Common myeloid progenitor, CD34-positive (primary cell): ENCODE data around the gene TPST2.

Source experiments
- CTCF ChIA-PET: fragments of 350-600 bp; sonication (Branson Sonifier 250); formaldehyde crosslinking; loops from one replicate; lab custom pipeline; 2021; ENCODE audit warnings: antibody characterized with exemption; lab: Charles Lee
- POLR2A ChIA-PET: fragments of 350-600 bp; sonication (Branson Sonifier 250); formaldehyde crosslinking; loops from one replicate; lab custom pipeline; 2021; ENCODE audit warnings: antibody characterized with exemption; lab: Charles Lee
- DNase-seq, 3 donors: peaks; one replicate each; pipeline versions ENCODE4 v3.0.0 to v3.0.0-alpha.2; 2013
- H3K27ac ChIP-seq, 2 experiments: 1 replicate in 1 of 2; 2 replicates in 1 of 2; pipeline ENCODE4 v1.7.0; 2013; ENCODE audit warnings: inconsistent platforms in 2 of 2, low read length in 2 of 2, mild to moderate bottlenecking in 2 of 2, low read depth in 1 of 2, moderate library complexity in 1 of 2; ENCODE audit not compliant: severe bottlenecking in 2 of 2, insufficient read depth in 1 of 2, poor library complexity in 1 of 2
- H3K27me3 ChIP-seq, 5 experiments: replicated peaks in 2 of 5; 1 replicate in 3 of 5; 2 replicates in 2 of 5; pipeline versions ENCODE4 v1.6.1 to v1.7.0; 2013; ENCODE audit warnings: low read length in 4 of 5, mild to moderate bottlenecking in 2 of 5, moderate library complexity in 2 of 5, inconsistent platforms in 1 of 5; ENCODE audit not compliant: insufficient read depth in 5 of 5, control insufficient read depth in 4 of 5
- H3K36me3 ChIP-seq, 4 experiments: 1 replicate in 2 of 4; 2 replicates in 2 of 4; pipeline versions ENCODE4 v1.6.1 to v1.7.0; 2013; ENCODE audit warnings: low read length in 3 of 4, control low read depth in 1 of 4, mild to moderate bottlenecking in 1 of 4; ENCODE audit not compliant: control insufficient read depth in 4 of 4, insufficient read depth in 4 of 4
- H3K4me1 ChIP-seq, 4 experiments: 1 replicate in 3 of 4; 2 replicates in 1 of 4; pipeline versions ENCODE4 v1.6.1 to v1.7.1; 2013; ENCODE audit warnings: low read length in 3 of 4, mild to moderate bottlenecking in 3 of 4, control low read depth in 1 of 4, inconsistent platforms in 1 of 4, moderate library complexity in 1 of 4; ENCODE audit not compliant: control insufficient read depth in 4 of 4, insufficient read depth in 4 of 4; ENCODE audit errors: control extremely low read depth in 1 of 4
- H3K4me3 ChIP-seq, 7 experiments: 1 replicate in 4 of 7; 2 replicates in 3 of 7; pipeline versions ENCODE4 v1.5.1 to v1.7.0; 2013; ENCODE audit warnings: mild to moderate bottlenecking in 7 of 7, low read length in 6 of 7, moderate library complexity in 6 of 7, inconsistent platforms in 2 of 7, low read depth in 2 of 7, control low read depth in 1 of 7; ENCODE audit not compliant: insufficient read depth in 4 of 7, control insufficient read depth in 1 of 7; ENCODE audit errors: extremely low read depth in 1 of 7
- H3K9me3 ChIP-seq, 5 experiments: 1 replicate in 4 of 5; 2 replicates in 1 of 5; pipeline versions ENCODE4 v1.6.1 to v1.7.1; 2013; ENCODE audit warnings: low read length in 4 of 5, mild to moderate bottlenecking in 2 of 5, inconsistent platforms in 1 of 5, low read depth in 1 of 5, moderate library complexity in 1 of 5; ENCODE audit not compliant: control insufficient read depth in 4 of 5, insufficient read depth in 2 of 5; ENCODE audit errors: control extremely low read depth in 1 of 5
- WGBS: methylation state at CpG from one replicate; pipeline ENCODE4 v1.1.5; 2013; ENCODE audit not compliant: insufficient coverage; 5-methylcytosine and 5-hydroxymethylcytosine counted together

The TPST2 gene

GRCh38 chr22:26581633-26582168 is 8.2 kb downstream of the TPST2 start:
- Histone ChIP-seq H3K9me3 (no peaks in the 10 kb centered on the region), H3K4me1 (peaks cover 10 to 60% (median 52%) of the 10 kb centered on the region in 4 experiments), H3K27me3 (no peaks in the 10 kb centered on the region), H3K36me3 (peaks cover 3 to 26% (median 5%) of the 10 kb centered on the region in 4 experiments), H3K27ac (no peak overlapping the region), H3K4me3 (no peak overlapping the region)
- ChIA-PET CTCF (interaction anchor here (0.6 to 1.1 kb wide), 2 partner anchors 9 to 65 kb away, joined by 3 to 8 read pairs; no protein-coding TSS in a partner anchor), POLR2A (no interaction called here)
- DNase-seq: no peak
- WGBS: 98% methylated on average over 6 of the region's 8 CpGs

GRCh38 chr22:26581026-26581425 is 8.9 kb downstream of the TPST2 start:
- H3K27ac ChIP-seq: no peak overlapping the region
- H3K4me1 ChIP-seq: peaks cover 16 to 59% (median 51%) of the 10 kb centered on the region in 4 experiments
- H3K27me3 ChIP-seq: no peaks in the 10 kb centered on the region
- H3K4me3 ChIP-seq: no peak overlapping the region
- H3K9me3 ChIP-seq: no peaks in the 10 kb centered on the region
- ChIA-PET CTCF (interaction anchor here (0.6 to 1.1 kb wide), 2 partner anchors 8 to 66 kb away, joined by 3 to 8 read pairs; no protein-coding TSS in a partner anchor), POLR2A (no interaction called here)
- peaks cover 3 to 26% (median 5%) of the 10 kb centered on the region in 4 experiments for H3K36me3 ChIP-seq
- DNase-seq: no peak
- WGBS: 20% methylated on average over 1 of the region's 1 CpG

- Histone ChIP-seq H3K9me3 (no peaks in the 10 kb centered on the region), H3K27ac (no peak overlapping the region), H3K4me3 (no peak overlapping the region), H3K4me1 (peaks cover 16 to 56% (median 47%) of the 10 kb centered on the region in 4 experiments), H3K27me3 (no peaks in the 10 kb centered on the region), H3K36me3 (peaks cover 3 to 24% (median 5%) of the 10 kb centered on the region in 4 experiments)
- POLR2A ChIA-PET: no interaction called here
- DNase-seq: no peak
- WGBS: 93% methylated on average over 9 of the region's 13 CpGs
- CTCF ChIA-PET: no interaction called here
Observed at GRCh38 chr22:26580240-26580962, 9.5 kb downstream of the TPST2 start.

- H3K4me3 ChIP-seq: peak overlapping the region in 6 of 7 experiments; percentile 32 to 49 (median 41)
- peaks cover 16 to 56% (median 43%) of the 10 kb centered on the region in 4 experiments for H3K4me1 ChIP-seq
- ChIA-PET POLR2A (no interaction called here), CTCF (interaction anchor here (0.7 kb wide), 2 partner anchors 52 to 77 kb away, joined by 3 read pairs; no protein-coding TSS in a partner anchor)
- H3K9me3 ChIP-seq: no peaks in the 10 kb centered on the region
- WGBS: 2% methylated on average over 5 of the region's 10 CpGs
- H3K27ac ChIP-seq: peak overlapping the region in 1 of 2 experiments; percentile 54
- peak; percentile 68 to 93 (median 90) for DNase-seq
- H3K36me3 ChIP-seq: peaks cover 3 to 20% (median 5%) of the 10 kb centered on the region in 4 experiments
- no peaks in the 10 kb centered on the region for H3K27me3 ChIP-seq
Observed at GRCh38 chr22:26579331-26579886, 10.5 kb downstream of the TPST2 start.

- Histone ChIP-seq H3K27ac (no peak overlapping the region), H3K4me1 (peaks cover 32 to 76% (median 60%) of the 10 kb centered on the region in 4 experiments), H3K4me3 (no peak overlapping the region), H3K36me3 (peaks cover 0 to 15% (median 3%) of the 10 kb centered on the region in 4 experiments), H3K9me3 (no peaks in the 10 kb centered on the region), H3K27me3 (no peaks in the 10 kb centered on the region)
- POLR2A ChIA-PET: interaction anchor here (0.6 kb wide), 1 partner anchor 73 kb away, joined by 3 read pairs; no protein-coding TSS in a partner anchor
- CTCF ChIA-PET: interaction anchor here (1.0 to 1.4 kb wide), 5 partner anchors 12 to 74 kb away, joined by 3 to 4 read pairs (median 3); no protein-coding TSS in a partner anchor
- DNase-seq: no peak
- 100% methylated on average over 1 of the region's 7 CpGs for WGBS
Observed at GRCh38 chr22:26577081-26577480, 12.9 kb downstream of the TPST2 start.

GRCh38 chr22:26576026-26576680 is 13.8 kb downstream of the TPST2 start:
- H3K27me3 ChIP-seq: no peaks in the 10 kb centered on the region
- peak in 1 of 3 donors; percentile 38 for DNase-seq
- H3K27ac ChIP-seq: no peak overlapping the region
- H3K9me3 ChIP-seq: no peaks in the 10 kb centered on the region
- H3K36me3 ChIP-seq: peaks cover 0 to 8% (median 0%) of the 10 kb centered on the region in 4 experiments
- 25% methylated on average over 8 of the region's 8 CpGs for WGBS
- H3K4me3 ChIP-seq: no peak overlapping the region
- peaks cover 32 to 81% (median 66%) of the 10 kb centered on the region in 4 experiments for H3K4me1 ChIP-seq
- ChIA-PET POLR2A (no interaction called here), CTCF (interaction anchor here (0.6 to 1.5 kb wide), 4 partner anchors 9 to 193 kb away, joined by 3 to 4 read pairs (median 4); no protein-coding TSS in a partner anchor)
